Neural progenitor cell (in vitro differentiated cells): ENCODE measurements around the gene PIK3R3.

Experiments
- CTCF ChIP-seq: fragments of 200-600 bp; sonication (generic); IDR thresholded peaks from 2 replicates; pipeline ENCODE4 v1.5.1; 2017; ENCODE audit warnings: antibody characterized with exemption, mild to moderate bottlenecking
- EZH2 ChIP-seq: fragments of 200-600 bp; sonication (generic); IDR thresholded peaks from 2 replicates; pipeline ENCODE4 v1.6.1; 2017; ENCODE audit warnings: antibody characterized with exemption, mild to moderate bottlenecking, moderate library complexity
- EZH2phosphoT487 ChIP-seq: fragments of 200-600 bp; sonication (generic); IDR thresholded peaks from 2 replicates; pipeline ENCODE4 v1.6.1; 2017; ENCODE audit warnings: antibody characterized with exemption

GRCh38 chr1:46130606-46131005 is 1.8 kb downstream of the PIK3R3 start:
- TF ChIP-seq CTCF, result no peak
- no peak for TF ChIP-seq EZH2
- TF ChIP-seq EZH2phosphoT487, result no peak
